GM23248 (cell line): Measurements from ENCODE around the gene KIDINS220.

ENCODE experiments used
- EZH2 ChIP-seq: fragments of 200-600 bp; sonication (generic); IDR thresholded peaks from 2 replicates; pipeline ENCODE4 v1.6.1; 2018; ENCODE audit warnings: antibody characterized with exemption, mild to moderate bottlenecking; ENCODE audit not compliant: insufficient read depth, poor library complexity, severe bottlenecking
- EZH2phosphoT487 ChIP-seq: fragments of 200-600 bp; sonication (generic); IDR thresholded peaks from 2 replicates; pipeline ENCODE4 v1.6.1; 2018; ENCODE audit warnings: antibody characterized with exemption, moderate library complexity, mild to moderate bottlenecking, low read depth; ENCODE audit not compliant: insufficient read depth

GRCh38 chr2:8752385-8752784 lies 85.0 kb downstream of the KIDINS220 start:
- TF ChIP-seq EZH2 (no peak), EZH2phosphoT487 (no peak)
